Stimulated activated CD8-positive, alpha-beta memory T cell treated with anti-CD3 and anti-CD28 coated beads, Interleukin-7, amount 100 ng/mL, for 1 hour (primary cell): Measurements from ENCODE around the gene IDS.
"Not testable (repeated sequence)": the region's sequence is repeated elsewhere in the genome, so short reads cannot be mapped to it uniquely, and the experiment has no call there.

Experiments
- DNase-seq, 2 donors: peaks; one replicate each; pipeline ENCODE4 v3.0.0-alpha.2; 2020; ENCODE audit warnings: low read depth in 2 of 2

Gene IDS, protein sequence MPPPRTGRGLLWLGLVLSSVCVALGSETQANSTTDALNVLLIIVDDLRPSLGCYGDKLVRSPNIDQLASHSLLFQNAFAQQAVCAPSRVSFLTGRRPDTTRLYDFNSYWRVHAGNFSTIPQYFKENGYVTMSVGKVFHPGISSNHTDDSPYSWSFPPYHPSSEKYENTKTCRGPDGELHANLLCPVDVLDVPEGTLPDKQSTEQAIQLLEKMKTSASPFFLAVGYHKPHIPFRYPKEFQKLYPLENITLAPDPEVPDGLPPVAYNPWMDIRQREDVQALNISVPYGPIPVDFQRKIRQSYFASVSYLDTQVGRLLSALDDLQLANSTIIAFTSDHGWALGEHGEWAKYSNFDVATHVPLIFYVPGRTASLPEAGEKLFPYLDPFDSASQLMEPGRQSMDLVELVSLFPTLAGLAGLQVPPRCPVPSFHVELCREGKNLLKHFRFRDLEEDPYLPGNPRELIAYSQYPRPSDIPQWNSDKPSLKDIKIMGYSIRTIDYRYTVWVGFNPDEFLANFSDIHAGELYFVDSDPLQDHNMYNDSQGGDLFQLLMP

DNA sequence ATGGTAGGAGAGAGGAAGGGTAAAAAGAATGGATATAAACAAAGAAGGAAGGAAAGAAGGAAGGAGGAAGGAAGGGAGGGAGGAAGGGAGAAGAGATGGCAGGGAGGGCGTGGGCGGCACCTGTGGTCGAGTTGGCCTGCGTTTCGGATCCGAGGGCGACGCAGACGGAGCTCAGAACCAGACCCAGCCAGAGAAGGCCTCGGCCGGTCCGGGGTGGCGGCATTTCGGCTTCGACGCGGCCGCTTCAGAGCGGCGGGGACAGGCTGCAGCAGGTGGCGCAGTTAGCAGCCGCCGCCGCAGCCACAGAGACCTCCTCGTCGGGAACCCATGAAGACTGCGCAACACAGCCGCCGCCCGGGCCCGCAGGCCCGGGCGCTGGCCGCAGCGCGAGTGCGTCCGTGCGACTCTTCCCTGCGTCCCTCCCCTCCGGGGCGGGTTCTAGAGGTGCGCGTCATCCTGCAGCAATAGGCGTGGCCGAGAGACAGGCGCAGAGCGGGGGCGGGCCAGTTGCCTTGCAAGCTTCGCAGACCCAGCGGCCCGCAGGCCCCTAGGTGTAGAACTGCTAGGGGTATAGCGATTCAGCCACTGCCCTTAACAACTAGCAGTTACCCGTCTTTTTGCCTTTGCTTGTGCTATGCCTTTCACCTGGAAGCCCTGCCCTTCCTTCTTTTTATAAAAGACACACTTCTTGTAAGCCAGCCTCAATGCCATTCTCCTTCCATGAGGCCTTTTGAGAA is at the start of gene IDS:
TSS of gene IDS (minus strand) at position 392 of the 737 bp plus-strand sequence. CDS start at position 223, 169 bp downstream.
- DNase-seq: peak; percentile 68 to 72

DNA sequence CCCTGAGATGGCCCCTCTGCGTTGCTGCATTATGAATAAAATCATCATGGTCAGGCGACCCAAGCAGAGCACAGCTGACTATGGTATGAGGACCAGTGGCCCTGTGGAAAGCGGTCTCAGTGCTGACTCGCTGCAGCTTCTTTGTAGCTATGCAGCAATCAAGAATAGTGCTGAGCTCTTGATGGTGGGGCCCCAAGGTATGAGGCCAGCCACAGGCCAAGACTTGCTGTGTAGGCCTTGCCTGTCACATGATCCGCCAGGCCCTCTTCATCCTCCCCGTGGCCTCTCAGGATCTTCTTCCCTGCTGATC is 46.8 kb upstream of the IDS start:
- DNase-seq: not testable (repeated sequence)

DNA sequence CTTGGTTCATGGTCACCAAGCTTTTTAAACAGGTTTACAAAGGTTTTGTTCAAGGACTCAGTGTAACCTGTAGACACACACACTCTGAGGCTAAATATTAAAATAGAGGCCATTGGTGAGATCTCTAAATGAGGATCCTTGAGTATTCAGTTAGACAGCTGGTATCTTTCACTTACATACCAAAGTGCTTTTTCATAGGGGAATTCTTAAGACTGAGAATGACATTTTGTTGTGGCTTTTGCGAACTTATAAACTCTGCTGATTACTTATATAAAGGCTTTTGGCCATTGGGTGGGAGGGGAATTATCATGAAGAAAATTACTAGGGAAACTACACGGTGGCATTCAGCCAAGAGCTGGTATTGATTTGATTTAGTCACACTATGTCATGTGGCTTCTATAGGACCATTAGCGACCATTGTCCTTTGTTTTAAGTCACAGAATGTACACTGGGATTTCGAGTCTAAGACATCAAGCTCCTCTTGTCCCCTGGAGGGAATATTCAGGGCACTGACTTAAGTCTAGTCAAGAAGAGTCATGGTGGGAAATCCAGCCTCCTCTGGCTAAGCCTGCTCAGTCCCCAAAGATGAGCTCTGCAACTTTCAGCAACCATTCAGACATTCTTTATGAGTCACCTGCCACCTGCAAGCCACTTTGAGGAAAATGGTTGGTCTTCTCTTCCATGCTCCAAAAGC is 46.3 kb upstream of the IDS start:
- not testable (repeated sequence) for DNase-seq

DNA sequence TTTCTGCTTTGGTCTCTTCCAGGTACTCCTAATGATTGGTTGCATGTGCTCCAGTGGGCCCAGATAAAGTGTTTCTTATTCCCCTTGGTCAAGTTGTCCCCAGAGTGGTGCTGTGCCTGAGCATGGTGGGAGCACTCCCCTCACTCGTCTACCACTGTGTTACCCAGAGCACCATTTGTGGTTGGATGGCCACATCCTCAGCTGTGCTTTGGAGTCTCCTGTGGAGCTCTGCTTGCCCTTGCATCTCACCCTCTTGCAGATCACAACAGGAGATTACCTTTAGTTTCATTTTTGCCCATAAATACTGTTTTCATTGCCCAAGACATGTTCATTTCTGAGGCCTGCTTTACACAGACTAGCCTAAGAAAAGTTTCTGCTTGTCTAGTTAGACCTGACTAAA is 45.3 kb upstream of the IDS start:
- not testable (repeated sequence) for DNase-seq

DNA sequence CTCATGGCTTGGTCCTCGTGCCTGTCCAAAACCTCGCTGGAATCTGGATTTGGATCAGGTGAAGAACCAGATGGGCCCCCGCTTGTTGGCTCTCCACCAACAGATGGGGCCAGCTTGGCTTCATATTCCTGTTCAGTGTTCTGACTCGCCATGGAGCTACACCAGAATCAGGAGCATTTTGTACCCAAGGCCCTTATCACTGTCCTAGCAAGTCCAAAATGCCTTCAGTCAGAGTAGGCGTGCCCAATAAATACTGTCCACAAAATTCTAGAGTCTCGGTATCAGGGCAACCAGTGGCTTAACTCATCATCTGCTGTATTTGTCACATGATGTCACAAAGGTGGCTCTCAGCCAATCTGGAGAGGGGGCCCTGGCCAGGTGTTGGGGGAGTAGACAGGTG is 44.6 kb upstream of the IDS start, which contains the start of gene HSFX3:
TSS of gene HSFX3 (minus strand) at position 224 of the 400 bp plus-strand sequence. CDS start at position 152, 72 bp downstream.
- not testable (repeated sequence) for DNase-seq

DNA sequence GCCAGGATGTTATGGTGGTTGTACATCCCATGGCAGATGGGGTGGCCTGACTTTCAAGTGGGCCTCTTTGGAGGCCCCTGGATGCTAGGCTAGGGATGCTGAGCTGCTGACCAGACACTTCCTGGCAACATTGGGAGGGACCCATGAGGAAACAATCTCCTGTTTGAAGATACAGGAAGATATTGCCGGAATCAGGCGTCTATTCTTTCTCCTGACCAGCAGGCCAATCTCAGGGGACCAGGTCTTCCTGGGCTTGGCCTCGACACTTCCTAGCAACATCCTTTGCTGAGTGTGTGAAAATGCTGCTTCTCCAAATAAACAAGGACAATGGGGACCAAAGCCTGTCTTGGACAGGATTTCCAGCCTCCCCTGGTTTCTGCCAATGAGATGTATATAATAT is 42.7 kb upstream of the IDS start:
- DNase-seq: not testable (repeated sequence)

DNA sequence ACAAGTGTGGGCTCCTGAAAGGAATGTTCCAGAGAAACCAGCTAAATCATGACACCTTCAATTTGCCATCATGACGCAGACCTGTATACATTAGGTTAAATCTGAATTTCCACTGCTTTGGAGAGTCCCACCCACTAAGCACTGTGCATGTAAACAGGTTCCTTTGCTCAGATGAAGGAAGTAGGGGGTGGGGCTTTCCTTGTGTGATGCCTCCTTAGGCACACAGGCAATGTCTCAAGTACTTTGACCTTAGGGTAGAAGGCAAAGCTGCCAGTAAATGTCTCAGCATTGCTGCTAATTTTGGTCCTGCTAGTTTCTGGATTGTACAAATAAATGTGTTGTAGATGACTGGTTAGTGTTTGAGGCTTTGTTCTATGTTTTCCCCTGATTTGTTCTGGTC is 41.9 kb upstream of the IDS start:
- not testable (repeated sequence) for DNase-seq

DNA sequence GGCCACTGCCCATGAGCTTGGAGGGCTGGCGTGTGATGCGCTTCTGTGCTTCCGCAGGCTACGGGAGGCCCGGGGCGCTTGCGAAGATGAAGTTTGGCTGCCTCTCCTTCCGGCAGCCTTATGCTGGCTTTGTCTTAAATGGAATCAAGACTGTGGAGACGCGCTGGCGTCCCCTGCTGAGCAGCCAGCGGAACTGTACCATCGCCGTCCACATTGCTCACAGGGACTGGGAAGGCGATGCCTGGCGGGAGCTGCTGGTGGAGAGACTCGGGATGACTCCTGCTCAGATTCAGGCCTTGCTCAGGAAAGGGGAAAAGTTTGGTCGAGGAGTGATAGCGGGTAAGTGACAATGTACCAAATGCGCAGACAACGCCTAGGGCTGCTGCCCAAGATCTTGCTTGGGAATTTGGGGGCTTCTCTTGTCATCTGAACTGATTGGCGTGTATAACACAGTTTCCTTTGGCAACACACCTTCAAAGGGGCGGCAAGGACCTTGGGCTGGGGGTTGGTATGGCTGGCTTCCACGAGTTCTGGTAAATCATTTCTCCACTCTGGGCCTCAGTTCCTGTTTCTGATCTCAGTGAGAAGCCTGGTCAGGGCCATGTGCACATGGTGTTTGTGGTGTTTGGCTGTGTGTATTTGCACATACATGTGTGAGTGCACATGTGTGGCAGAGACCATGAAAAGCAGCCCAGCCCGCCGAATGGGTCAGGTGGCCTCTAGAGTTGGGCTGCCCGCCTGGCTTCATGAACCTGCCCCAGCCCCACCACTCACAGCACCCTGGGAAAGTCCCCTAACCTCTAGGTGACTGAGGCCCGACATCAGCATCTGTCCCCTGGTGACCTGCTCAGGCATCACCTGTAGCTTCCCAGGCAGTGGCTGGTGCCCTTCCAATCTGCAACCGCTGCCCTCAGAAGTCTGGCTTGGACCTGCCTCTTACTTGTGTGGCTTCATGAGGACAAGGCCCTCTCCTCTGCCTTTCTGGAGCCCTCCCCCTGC is 40.7 kb upstream of the IDS start:
- DNase-seq: not testable (repeated sequence)

DNA sequence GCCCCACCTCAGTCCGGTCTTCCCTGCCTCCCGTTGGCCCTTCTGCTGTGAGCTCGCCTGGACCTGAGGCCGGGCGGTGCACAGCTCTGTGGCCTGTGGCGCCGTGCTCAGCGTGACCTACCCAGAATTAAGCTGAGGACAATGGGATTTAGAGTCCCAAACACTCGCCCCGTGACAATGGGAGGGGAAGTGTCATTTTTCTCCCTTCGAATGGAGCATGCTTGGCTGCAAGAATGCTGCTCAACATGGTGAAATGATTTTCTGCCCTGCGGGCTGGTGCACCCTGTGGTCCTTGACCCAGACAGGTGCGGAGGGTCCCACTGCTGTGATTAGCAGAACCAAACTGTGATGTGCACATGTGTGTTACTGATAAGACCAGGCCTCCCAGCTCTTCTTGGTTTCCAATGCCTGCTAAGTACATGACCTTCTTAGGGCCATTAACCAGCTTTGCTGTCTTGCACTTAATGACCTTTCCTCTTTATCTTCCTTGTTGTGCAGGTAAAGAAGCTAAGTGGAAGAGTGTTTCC is 36.5 kb upstream of the IDS start:
- DNase-seq: no peak

DNA sequence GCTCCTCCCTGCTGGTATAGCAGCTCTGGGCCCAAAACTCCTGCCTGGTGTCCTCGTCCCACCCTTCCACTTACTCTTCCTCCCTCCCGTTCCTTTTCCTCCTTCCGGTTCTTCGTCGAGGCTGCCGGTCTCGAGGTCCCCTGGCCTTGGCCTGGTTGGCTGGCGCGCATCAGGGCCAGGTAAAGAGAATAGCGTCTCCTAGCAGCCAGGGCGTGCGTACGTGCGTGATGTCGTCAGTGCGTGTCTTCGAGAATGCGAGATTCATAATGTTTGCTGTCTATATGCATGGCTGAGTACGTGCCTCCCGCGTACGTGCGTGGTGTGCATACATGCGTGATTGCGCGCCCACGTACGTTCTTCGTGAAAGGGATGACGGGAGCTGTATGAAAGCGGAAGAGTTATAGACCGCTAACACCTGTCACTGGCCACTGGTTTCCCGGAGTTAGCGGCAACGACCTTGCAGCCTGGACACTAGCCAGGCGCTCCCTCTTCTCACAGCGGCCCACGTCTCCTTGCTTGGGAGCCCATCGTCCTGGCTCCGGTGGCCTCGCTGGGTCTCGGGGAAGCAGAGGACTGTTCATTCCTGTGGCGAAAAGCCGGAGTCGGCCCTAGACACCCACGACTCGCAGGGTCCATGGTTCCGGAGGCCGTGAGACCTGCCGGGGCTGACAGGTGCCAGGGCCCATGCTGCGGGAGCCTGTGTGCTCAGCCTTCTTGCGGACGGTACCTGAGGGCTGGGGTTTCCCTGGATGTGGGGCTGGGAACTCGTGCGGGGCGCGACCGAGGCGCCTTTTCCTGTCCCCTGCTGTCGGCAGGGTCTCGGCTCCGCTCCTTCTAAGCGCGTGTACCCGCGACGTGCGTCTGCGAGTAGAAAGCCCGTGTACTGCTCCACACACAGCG is 35.8 kb upstream of the IDS start, which contains the start of gene EOLA1:
TSS of gene EOLA1 (plus strand) at position 392 of the 900 bp plus-strand sequence. CDS start 4,619 bp downstream, outside the sequence.
- peak; percentile 61 to 69 for DNase-seq

DNA sequence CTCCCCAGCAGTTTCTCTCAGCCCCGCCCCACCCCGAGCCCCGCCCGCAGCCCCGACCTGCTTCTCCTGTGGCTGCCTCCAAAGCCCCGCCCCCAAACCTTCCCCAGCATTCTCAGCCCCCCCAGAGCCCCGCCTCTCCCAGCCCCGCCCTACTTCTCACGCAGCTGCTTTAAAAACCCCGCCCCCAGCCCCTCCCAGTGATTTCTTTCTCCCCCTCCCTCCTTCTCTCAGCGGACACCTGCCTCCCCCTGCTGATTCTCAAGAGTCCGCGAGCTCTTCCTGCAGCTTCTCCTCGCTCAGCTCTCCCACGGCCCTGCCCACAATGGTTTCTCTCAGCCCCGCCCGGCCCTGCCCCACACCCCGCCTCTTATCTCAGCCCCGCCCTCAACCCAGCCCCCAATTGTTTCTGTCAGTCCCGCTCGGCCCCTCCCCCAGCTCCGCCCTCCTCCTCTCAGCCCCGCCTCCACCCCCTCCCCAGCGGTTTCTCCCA is 35.1 kb upstream of the IDS start:
- peak; percentile 73 to 78 for DNase-seq

DNA sequence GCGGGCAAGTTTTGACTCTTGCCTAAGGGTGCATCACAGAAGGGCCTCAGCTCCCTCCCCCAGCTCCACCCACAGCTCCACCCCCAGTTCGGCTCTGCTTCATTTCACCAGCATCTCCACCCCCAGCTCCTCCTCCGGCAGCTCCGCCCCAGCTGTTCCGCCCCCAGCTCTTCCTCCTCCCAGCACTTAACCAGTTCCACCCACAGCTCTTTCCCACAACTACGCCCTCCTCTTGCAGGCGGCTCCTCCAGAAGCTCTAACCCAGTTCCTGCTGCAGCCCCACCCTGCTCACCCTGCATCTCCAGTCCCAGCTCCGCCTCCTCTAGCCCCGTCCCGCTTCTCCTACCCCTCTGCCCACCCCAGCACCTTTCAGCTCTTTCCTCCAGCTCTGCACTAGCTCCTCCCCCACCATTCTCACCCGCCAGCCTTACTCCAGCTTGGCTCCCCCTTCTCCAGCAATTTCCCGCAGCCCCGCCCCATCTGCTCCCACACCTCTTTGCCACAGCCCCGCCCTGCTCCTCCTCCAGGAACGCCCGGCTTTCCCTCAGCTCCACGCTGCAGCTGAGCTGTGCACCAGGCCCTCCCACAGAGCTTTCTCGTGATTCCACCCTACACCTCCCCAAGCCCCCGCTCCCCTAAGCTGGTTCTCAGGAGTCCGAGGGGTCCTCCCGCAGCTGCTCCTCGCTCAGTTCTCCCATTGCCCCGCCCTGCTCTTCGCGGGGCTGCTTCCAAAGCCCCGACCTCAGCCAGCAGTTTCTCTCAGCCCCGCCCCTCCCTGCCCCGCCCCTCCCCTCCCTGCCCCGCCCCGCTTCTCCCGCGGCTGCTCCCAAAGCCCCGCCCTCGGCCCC is 34.4 kb upstream of the IDS start:
- peak; percentile 62 to 67 for DNase-seq

DNA sequence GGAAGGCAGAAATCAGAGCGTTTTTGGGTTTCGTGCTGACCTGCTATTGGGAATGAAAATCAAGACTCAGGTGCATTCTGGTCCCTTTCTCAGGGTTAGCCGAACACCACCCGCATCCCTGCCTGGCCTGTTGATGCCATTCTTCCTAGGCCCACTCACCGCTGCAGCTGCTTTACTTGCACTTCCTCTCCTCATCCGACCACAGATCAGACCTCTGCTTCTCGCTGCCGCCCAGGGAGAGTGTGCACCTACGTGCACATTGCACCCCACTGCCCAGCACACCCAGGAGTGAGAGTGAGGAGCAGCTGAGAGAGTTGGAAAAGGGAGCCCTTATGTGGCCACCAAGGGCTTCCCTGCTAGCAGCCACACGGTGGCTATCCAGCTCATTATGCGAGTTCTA is 32.4 kb upstream of the IDS start:
- DNase-seq: not testable (repeated sequence)

DNA sequence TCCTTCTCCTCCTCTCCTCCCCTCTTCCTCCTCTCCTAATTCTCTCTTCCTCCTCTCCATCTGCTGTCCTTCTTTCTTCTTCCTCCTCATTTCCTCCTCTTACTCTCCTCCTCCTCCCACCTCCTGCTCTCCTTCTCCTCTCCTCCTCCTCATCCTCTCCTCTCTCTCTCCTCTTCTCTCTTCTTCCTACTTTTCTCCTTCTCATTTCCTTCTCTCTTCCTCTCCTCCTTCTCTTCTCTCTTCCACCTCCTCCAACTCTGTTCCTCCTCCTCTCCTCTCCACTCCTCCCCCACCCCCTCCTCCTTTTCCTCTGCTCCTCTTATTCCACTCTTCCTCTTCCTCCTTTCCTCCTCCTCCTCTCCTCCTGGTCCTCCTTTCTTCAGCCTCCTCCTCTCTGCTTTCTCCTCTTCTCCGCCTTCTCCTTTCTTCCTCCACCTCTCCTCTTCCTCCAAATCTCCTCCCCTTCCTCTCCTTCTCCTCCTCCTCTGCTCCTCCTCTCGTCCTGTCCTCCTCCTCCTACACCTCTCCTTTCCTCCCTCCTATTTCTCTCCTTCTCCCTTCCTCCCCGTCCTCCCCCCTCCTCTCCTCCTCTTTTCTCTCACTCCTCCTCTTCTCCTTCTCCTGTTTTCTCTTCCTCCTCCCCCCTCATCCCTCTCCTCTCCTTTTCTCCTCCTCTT is 30.0 kb upstream of the IDS start:
- DNase-seq: not testable (repeated sequence)

DNA sequence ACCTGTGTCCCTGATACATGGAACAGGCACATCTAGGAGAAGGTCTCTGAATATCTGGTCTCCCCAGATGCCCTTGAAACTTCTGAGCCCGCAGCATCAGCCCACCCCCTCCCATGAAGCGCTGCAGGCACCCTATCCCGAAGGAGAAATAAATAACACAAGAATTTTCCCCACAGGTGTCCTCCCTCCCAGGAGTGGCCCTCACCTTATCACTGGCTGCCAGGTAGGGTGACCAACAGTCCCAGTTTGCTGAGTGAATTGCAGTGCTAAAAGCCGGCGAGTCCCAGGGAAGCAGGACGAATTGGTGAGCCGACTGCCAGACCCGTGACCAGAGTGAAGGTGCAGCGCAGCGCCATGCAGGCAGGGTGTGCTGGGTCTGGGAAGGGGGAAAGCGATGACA is 28.9 kb upstream of the IDS start:
- DNase-seq: not testable (repeated sequence)

DNA sequence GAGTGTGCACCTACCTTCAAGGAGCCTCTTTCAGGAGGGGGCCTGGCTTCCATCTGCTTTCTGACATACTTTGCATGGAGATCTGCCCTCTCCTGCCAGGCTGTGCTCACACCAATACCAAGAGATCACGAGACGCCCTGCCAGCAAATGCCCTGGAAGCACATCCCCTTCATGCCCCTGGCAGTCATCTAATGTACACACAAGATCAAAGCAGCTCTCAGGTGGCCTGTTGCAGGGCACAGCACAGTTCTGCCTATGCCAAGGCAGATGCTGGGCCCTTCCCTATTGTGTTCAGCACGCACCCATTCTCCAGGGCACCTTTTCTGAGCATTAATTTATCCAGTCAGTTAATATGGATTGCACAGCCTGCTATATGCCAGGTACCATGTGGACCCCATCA is 27.8 kb upstream of the IDS start:
- not testable (repeated sequence) for DNase-seq

DNA sequence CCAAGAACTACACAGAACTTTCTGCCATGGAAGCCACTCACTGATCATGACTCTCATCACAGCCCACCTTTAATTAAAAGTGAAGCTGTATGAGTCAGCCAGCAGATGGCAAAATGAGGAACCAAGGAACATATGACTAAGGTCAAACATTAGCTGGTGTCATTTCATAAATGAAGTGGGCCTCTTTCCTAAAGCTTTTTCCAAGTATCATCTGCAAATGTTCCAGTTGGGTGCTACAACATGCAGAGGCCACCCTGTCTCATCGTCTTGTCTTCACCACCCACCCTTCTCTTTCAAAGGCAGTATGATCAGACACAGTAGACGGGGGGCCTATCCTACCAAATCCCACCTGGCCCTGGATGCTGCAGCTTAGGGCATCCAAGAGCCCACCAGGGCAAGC is 26.5 kb upstream of the IDS start:
- DNase-seq: no peak

DNA sequence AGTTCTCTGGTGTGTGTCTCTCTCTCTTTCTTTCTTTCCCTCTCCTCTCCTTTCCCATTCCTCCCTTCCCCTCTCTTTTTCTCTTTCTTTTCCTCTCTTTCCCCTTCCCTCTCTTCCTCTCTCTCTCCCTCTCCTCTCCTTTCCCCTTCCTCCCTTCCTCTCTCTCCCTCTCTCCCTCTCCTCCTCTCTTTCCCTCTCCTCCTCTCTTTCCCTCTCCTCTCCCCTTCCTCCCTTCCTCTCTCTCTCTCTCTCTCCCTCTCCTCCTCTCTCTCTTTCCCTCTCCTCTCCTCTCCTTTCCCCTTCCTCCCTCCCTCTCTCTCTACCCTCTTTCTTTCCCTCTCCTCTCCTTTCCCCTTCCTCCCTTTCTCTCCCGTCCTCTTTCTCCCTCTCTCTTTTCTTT is 23.3 kb upstream of the IDS start:
- DNase-seq: no peak
